ENCODE measurements around the gene SYNE2. TPM values are rescaled to one million over a fixed set of nuclear protein-coding genes. Genes with fewer than 3 reads are reported as not detected.

SYNE2 gene
- total RNA-seq, 1 experiment from 2014 or later, result 94.2 TPM

DNA sequence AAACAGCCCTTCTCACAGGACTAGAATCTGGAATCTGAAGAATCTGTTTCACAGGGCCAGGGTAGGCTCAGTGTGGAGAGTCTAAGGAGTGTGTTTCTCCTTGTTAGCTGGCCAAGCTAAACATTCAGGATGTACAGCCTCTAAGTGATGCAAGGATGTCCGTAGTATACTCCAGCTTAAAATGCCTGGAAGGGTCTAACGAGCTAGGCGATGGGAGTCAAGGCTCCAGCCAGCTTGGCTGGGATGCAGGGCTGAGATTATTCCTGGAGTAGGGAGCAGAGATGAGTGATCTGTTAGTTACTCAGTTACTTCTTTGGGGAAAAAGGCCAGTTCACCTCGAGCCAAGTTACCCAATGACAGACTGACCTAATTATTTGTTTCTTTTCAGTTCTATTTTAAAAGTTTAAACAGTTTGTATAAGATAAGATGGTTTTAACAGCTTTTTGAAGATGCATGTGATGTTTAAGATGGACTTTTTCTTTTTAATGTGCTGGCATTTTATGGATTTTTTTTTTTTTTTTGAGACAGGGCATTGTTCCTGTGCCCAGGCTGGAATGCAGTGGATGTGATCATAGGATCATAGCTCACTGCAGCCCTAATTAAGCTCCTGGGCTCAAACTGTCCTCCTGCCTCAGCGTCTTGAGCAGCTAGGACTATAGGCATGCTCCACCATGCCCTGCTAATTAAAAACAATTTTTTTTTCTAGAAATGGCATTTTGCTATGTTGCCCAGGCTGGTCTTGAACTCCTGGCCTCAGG is 41.1 kb downstream of the SYNE2 start:
- Histone ChIP-seq H3K27ac (no peak overlapping the region), H4K20me1 (ENCODE audit: insufficient read depth) (no peaks in the 10 kb centered on the region), H3K79me2 (ENCODE audit: low read depth) (no peaks in the 10 kb centered on the region), H3K9me2 (ENCODE audit: insufficient read depth) (no peaks in the 10 kb centered on the region), H3K4me1 (replicated peaks; ENCODE audit: insufficient read depth) (peaks cover 14% of the 10 kb centered on the region), H3K27me3 (ENCODE audit: insufficient read depth, low read depth) (no peaks in the 10 kb centered on the region), H2AFZ (no peak overlapping the region), H3K4me3 (no peak overlapping the region), H3K9me3 (ENCODE audit: insufficient read depth, low read depth) (no peaks in the 10 kb centered on the region), H3F3A (ENCODE audit: insufficient read depth, low read depth) (peaks cover 7% of the 10 kb centered on the region), H3K36me3 (ENCODE audit: low read depth) (no peaks in the 10 kb centered on the region), H3K4me2 (no peak overlapping the region)
- POLR2A ChIA-PET (ENCODE audit: unreplicated experiment), result no interaction called here
- TF ChIP-seq EZH2 (IDR thresholded peaks at IDR 0.05; ENCODE audit: low read depth), result no peak
- TF ChIP-seq, protein P1, sequence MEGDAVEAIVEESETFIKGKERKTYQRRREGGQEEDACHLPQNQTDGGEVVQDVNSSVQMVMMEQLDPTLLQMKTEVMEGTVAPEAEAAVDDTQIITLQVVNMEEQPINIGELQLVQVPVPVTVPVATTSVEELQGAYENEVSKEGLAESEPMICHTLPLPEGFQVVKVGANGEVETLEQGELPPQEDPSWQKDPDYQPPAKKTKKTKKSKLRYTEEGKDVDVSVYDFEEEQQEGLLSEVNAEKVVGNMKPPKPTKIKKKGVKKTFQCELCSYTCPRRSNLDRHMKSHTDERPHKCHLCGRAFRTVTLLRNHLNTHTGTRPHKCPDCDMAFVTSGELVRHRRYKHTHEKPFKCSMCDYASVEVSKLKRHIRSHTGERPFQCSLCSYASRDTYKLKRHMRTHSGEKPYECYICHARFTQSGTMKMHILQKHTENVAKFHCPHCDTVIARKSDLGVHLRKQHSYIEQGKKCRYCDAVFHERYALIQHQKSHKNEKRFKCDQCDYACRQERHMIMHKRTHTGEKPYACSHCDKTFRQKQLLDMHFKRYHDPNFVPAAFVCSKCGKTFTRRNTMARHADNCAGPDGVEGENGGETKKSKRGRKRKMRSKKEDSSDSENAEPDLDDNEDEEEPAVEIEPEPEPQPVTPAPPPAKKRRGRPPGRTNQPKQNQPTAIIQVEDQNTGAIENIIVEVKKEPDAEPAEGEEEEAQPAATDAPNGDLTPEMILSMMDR (conservative IDR thresholded peaks at IDR 0.05), result no peak
- BruUV-seq (replicated peaks), result no TSS peak
- intact Hi-C loops (cut with micrococcal nuclease; ENCODE audit: unreplicated experiment), result no loop called here
- CTCF ChIA-PET, result interaction anchor here (0.7 kb wide), 1 partner anchor 47 kb away, joined by 7 read pairs; no protein-coding TSS in a partner anchor
- no peak for DNase-seq

DNA sequence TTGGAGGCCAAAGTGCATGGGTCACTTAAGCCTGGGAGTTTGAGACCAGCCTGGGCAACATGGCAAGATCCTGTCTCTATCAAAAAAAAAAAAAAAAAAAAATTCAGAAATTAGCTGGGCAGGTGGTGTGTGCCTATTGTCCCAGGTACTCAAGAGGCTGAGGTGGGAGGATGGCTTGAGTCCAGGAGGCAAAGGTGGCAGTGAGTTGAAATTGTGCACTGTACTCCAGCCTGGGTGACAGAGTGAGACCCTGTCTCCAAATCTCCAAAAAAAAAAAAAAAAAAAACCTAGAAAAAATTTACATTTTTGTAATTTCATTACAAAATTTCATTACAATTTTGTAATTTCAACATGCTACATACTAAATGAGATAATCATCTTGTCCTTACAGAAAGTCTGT is 42.7 kb downstream of the SYNE2 start:
- no peak overlapping the region for H3K27ac ChIP-seq
- H3K27me3 ChIP-seq (ENCODE audit: insufficient read depth, low read depth), result no peaks in the 10 kb centered on the region
- H3K79me2 ChIP-seq (ENCODE audit: low read depth), result no peaks in the 10 kb centered on the region
- peaks cover 7% of the 10 kb centered on the region for H3F3A ChIP-seq (ENCODE audit: insufficient read depth, low read depth)
- no peak overlapping the region for H2AFZ ChIP-seq
- CTCF ChIA-PET, result no interaction called here
- H3K4me2 ChIP-seq, result no peak overlapping the region
- no peak for DNase-seq
- POLR2A ChIA-PET (ENCODE audit: unreplicated experiment), result no interaction called here
- no peaks in the 10 kb centered on the region for H3K9me2 ChIP-seq (ENCODE audit: insufficient read depth)
- no peaks in the 10 kb centered on the region for H3K36me3 ChIP-seq (ENCODE audit: low read depth)
- BruUV-seq (replicated peaks), result no TSS peak
- intact Hi-C loops (cut with micrococcal nuclease; ENCODE audit: unreplicated experiment), result no loop called here
- H4K20me1 ChIP-seq (ENCODE audit: insufficient read depth), result no peaks in the 10 kb centered on the region
- H3K4me3 ChIP-seq, result no peak overlapping the region
- no peaks in the 10 kb centered on the region for H3K9me3 ChIP-seq (ENCODE audit: insufficient read depth, low read depth)
- H3K4me1 ChIP-seq (replicated peaks; ENCODE audit: insufficient read depth), result peaks cover 14% of the 10 kb centered on the region
- TF ChIP-seq EZH2 (IDR thresholded peaks at IDR 0.05; ENCODE audit: low read depth), result no peak
- TF ChIP-seq, protein P1 (conservative IDR thresholded peaks at IDR 0.05), result no peak

DNA sequence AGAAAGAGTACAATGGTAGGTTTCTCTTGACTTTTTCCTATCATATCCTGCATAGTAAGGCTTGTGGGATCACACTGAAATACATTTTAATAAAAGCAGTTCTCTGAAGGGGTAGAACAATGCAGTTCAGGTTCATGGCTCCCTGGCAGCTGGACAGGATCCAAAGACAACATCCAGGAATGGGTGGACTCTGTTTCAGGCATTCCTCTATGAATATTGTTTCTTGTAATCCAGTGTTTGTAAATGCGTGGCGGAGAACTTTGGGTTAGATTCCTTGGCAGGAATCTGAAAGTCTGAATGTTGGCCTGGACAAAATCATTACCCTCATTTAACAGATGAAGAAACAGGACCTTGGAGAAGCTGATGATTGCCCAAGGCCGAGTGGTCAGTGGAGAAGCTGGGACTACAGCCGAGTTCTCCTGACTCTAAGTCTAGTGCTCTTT is 43.5 kb downstream of the SYNE2 start:
- no peak for TF ChIP-seq EZH2 (IDR thresholded peaks at IDR 0.05; ENCODE audit: low read depth)
- TF ChIP-seq, protein P1 (conservative IDR thresholded peaks at IDR 0.05), result no peak
- ChIA-PET POLR2A (ENCODE audit: unreplicated experiment) (interaction anchor here (0.6 to 0.7 kb wide), 3 partner anchors 28 to 407 kb away, joined by 3 to 10 read pairs (median 3); no protein-coding TSS in a partner anchor), CTCF (no interaction called here)
- BruUV-seq (replicated peaks), result no TSS peak
- H3K9me3 ChIP-seq (ENCODE audit: insufficient read depth, low read depth), result no peaks in the 10 kb centered on the region
- no peaks in the 10 kb centered on the region for H3K27me3 ChIP-seq (ENCODE audit: insufficient read depth, low read depth)
- H4K20me1 ChIP-seq (ENCODE audit: insufficient read depth), result no peaks in the 10 kb centered on the region
- H3F3A ChIP-seq (ENCODE audit: insufficient read depth, low read depth), result peaks cover 7% of the 10 kb centered on the region
- H3K4me3 ChIP-seq, result no peak overlapping the region
- H3K27ac ChIP-seq, result peak overlapping the region; percentile 1
- peak overlapping the region; percentile 10 for H3K4me2 ChIP-seq
- intact Hi-C loops (cut with micrococcal nuclease; ENCODE audit: unreplicated experiment), result loop anchor here (1.0 kb wide), 2 partner anchors 32 to 43 kb away; partner anchors contain the start of gene SYNE2
- H3K36me3 ChIP-seq (ENCODE audit: low read depth), result no peaks in the 10 kb centered on the region
- no peaks in the 10 kb centered on the region for H3K79me2 ChIP-seq (ENCODE audit: low read depth)
- DNase-seq, result peak; percentile 84 to 86
- no peak overlapping the region for H2AFZ ChIP-seq
- no peaks in the 10 kb centered on the region for H3K9me2 ChIP-seq (ENCODE audit: insufficient read depth)
- peaks cover 14% of the 10 kb centered on the region for H3K4me1 ChIP-seq (replicated peaks; ENCODE audit: insufficient read depth)

Data from PC-9 (cell line).